Measurements from ENCODE around the gene GABRB3.

The GABRB3 gene

GRCh38 chr15:26772154-26773066, at the start of gene GABRB3:
Gene GABRB3, minus strand, starts transcription at chr15:26773066.
- no peak for DNase-seq

- no peak for DNase-seq
Measured at GRCh38 chr15:26807517-26808427, 34.9 kb upstream of the GABRB3 start.

- DNase-seq: no peak
Measured at GRCh38 chr15:26806574-26806973, 33.7 kb upstream of the GABRB3 start.

- DNase-seq: no peak
Measured at GRCh38 chr15:26806151-26806550, 33.3 kb upstream of the GABRB3 start.

GRCh38 chr15:26805470-26805869, 32.6 kb upstream of the GABRB3 start:
- no peak for DNase-seq

- no peak for DNase-seq
Measured at GRCh38 chr15:26804063-26804804, 31.4 kb upstream of the GABRB3 start.

GRCh38 chr15:26790118-26790517, 17.3 kb upstream of the GABRB3 start:
- no peak for DNase-seq

GRCh38 chr15:26781816-26782215, 8.9 kb upstream of the GABRB3 start:
- DNase-seq: no peak

GRCh38 chr15:26773917-26774316, 1.1 kb upstream of the GABRB3 start:
- no peak for DNase-seq

- no peak for DNase-seq
Measured at GRCh38 chr15:26773067-26773877, 406 bp upstream of the GABRB3 start.

GRCh38 chr15:26771578-26772153, 1.2 kb downstream of the GABRB3 start:
- DNase-seq: no peak

GRCh38 chr15:26771168-26771567, 1.7 kb downstream of the GABRB3 start:
- no peak for DNase-seq

- DNase-seq: no peak
Measured at GRCh38 chr15:26767169-26767670, 5.6 kb downstream of the GABRB3 start.

- no peak for DNase-seq
Measured at GRCh38 chr15:26766262-26766661, 6.6 kb downstream of the GABRB3 start.

- DNase-seq: no peak
Measured at GRCh38 chr15:26759986-26760385, 12.9 kb downstream of the GABRB3 start.

- DNase-seq: no peak
Measured at GRCh38 chr15:26758079-26758478, 14.8 kb downstream of the GABRB3 start.

GRCh38 chr15:26757141-26757540, 15.7 kb downstream of the GABRB3 start:
- no peak for DNase-seq

GRCh38 chr15:26744894-26745293, 28.0 kb downstream of the GABRB3 start:
- DNase-seq: no peak

GRCh38 chr15:26739791-26740190, 33.1 kb downstream of the GABRB3 start:
- no peak for DNase-seq

- DNase-seq: no peak
Measured at GRCh38 chr15:26738996-26739395, 33.9 kb downstream of the GABRB3 start.

GRCh38 chr15:26736502-26737248, 36.2 kb downstream of the GABRB3 start:
- no peak for DNase-seq

Data from MV-4-11 (cell line).